HepG2 (cell line): Measurements from ENCODE around the gene HMGB4. TPM values are rescaled to one million over a fixed set of nuclear protein-coding genes. Genes with fewer than 3 reads are reported as not detected.

Experiments used
- ATAC-seq: fragments of 200-7000 bp; cut with Tn5 transposase; 3 replicates; pipeline ENCODE4 v1.9.1; 2020; ENCODE audit warnings: mild to moderate bottlenecking, moderate library complexity
- BruUV-seq: library from RNA; stranded (reverse); fragments of 400-500 nt; replicated peaks from 2 replicates; lab custom pipeline; 2021; lab: Mats Ljungman, UMichigan
- CTCF ChIA-PET: fragments of 300-600 bp; formaldehyde crosslinking; extraction: SDS; loops from one replicate; lab custom pipeline; 2021; ENCODE audit warnings: low total read pairs, inconsistent platforms, low intra/inter-chr PET ratio; lab: Yijun Ruan, JAX
- POLR2A ChIA-PET: fragments of 350-600 bp; sonication (Branson Sonifier 250); formaldehyde crosslinking; loops from one replicate; lab custom pipeline; 2020; ENCODE audit warnings: antibody characterized with exemption, inconsistent platforms; lab: Yijun Ruan, JAX
- DNase-seq: peaks from one replicate; pipeline ENCODE4 v3.0.0-alpha.2; 2015; ENCODE audit warnings: low spot score
- FAIRE-seq: peaks from 3 replicates; lab custom pipeline; 2011; peaks lifted over from hg19 to GRCh38; lab: Jason Lieb, UNC
- H2AFZ ChIP-seq: one replicate; pipeline ENCODE4 v1.6.1; 2011; ENCODE audit warnings: low read length, inconsistent platforms
- H3K27ac ChIP-seq: fragments of 300-600 bp; 3 replicates; pipeline ENCODE4 v1.8.0; 2011; ENCODE audit warnings: mixed run types, mild to moderate bottlenecking, mixed read lengths, low read length, inconsistent platforms; ENCODE audit not compliant: insufficient read depth; ENCODE audit errors: extremely low read length
- H3K27me3 ChIP-seq, 2 experiments: fragments of 200-600 bp in 1 of 2; 2 replicates in 1 of 2; 3 replicates in 1 of 2; pipeline versions ENCODE4 v1.6.0 to v1.8.0; 2011; ENCODE audit warnings: low read length in 2 of 2, mild to moderate bottlenecking in 2 of 2, moderate library complexity in 2 of 2, inconsistent platforms in 1 of 2; ENCODE audit not compliant: insufficient read depth in 2 of 2, control insufficient read depth in 1 of 2
- H3K36me3 ChIP-seq, 2 experiments: fragments of 200-600 bp in 1 of 2; replicated peaks in 1 of 2; 2 replicates in 1 of 2; 3 replicates in 1 of 2; pipeline versions ENCODE4 v1.5.1 to v1.8.0; 2011; ENCODE audit warnings: low read length in 2 of 2, inconsistent platforms in 1 of 2; ENCODE audit not compliant: insufficient read depth in 2 of 2, control insufficient read depth in 1 of 2
- H3K4me1 ChIP-seq: 2 replicates; pipeline ENCODE4 v1.5.1; 2012; ENCODE audit warnings: low read length, inconsistent platforms; ENCODE audit not compliant: insufficient read depth
- H3K4me2 ChIP-seq: 2 replicates; pipeline ENCODE4 v1.6.0; 2011; ENCODE audit warnings: low read depth, low read length, inconsistent platforms
- H3K4me3 ChIP-seq, 3 experiments: fragments of 200-600 bp in 1 of 3; sonication (generic), shearing (Covaris generic) in 1 of 3; replicated peaks in 1 of 3; 2 replicates each; pipeline ENCODE4 v1.5.1; 2011 to 2016; ENCODE audit warnings: low read length in 3 of 3, inconsistent platforms in 2 of 3, low read depth in 2 of 3, mild to moderate bottlenecking in 2 of 3, control low read depth in 1 of 3, mixed read lengths in 1 of 3; ENCODE audit not compliant: insufficient read depth in 1 of 3
- H3K79me2 ChIP-seq: one replicate; pipeline ENCODE4 v1.6.1; 2011; ENCODE audit warnings: low read length, inconsistent platforms; ENCODE audit not compliant: insufficient read depth
- H3K9ac ChIP-seq: 2 replicates; pipeline ENCODE4 v1.6.0; 2011; ENCODE audit warnings: mild to moderate bottlenecking, low read depth, low read length, inconsistent platforms; ENCODE audit not compliant: insufficient read depth
- H3K9me3 ChIP-seq: 2 replicates; pipeline ENCODE4 v1.5.1; 2012; ENCODE audit warnings: mild to moderate bottlenecking, low read length
- H4K20me1 ChIP-seq: 2 replicates; pipeline ENCODE4 v1.6.0; 2011; ENCODE audit warnings: inconsistent platforms, mild to moderate bottlenecking, low read length, moderate library complexity; ENCODE audit not compliant: insufficient read depth
- ARNT ChIP-seq: fragments of 450-650 bp; IDR thresholded peaks from 2 replicates; pipeline ENCODE4 v1.6.1; 2017
- KDM5B ChIP-seq: sonication (generic); formaldehyde crosslinking; IDR thresholded peaks from 2 replicates; pipeline ENCODE4 v1.4.0; 2020; ENCODE audit warnings: missing genetic modification reagents, mild to moderate bottlenecking, borderline replicate concordance
- MIXL1 ChIP-seq: IDR thresholded peaks from 2 replicates; pipeline ENCODE4 v1.6.1; 2016
- NR0B2 ChIP-seq: sonication (generic); formaldehyde crosslinking; IDR thresholded peaks from 2 replicates; pipeline ENCODE4 v1.4.0; 2020; ENCODE audit warnings: mild to moderate bottlenecking, missing genetic modification reagents
- TCF12 ChIP-seq, 2 experiments: fragments of 450-650 bp in 1 of 2; sonication (generic) in 1 of 2; formaldehyde crosslinking in 1 of 2; IDR thresholded peaks; 2 replicates each; pipeline versions ENCODE4 v1.6.1 to v1.8.0; 2017 to 2022; ENCODE audit warnings: antibody characterized with exemption in 1 of 2, mild to moderate bottlenecking in 1 of 2, missing genetic modification reagents in 1 of 2, moderate library complexity in 1 of 2
- TCF7L2 ChIP-seq: IDR thresholded peaks from 2 replicates; pipeline ENCODE4 v1.6.1; 2011; ENCODE audit warnings: mild to moderate bottlenecking, low read depth, low read length, moderate library complexity
- YY1 ChIP-seq: IDR thresholded peaks from 2 replicates; pipeline ENCODE4 v1.6.1; 2011; ENCODE audit warnings: low read length, low read depth, moderate library complexity, mild to moderate bottlenecking; ENCODE audit not compliant: insufficient read depth, insufficient replicate concordance
- ZNF513 ChIP-seq: sonication (generic); formaldehyde crosslinking; conservative IDR thresholded peaks from 2 replicates; pipeline ENCODE4 v1.5.0; 2020; ENCODE audit warnings: missing genetic modification reagents
- ZNF572 ChIP-seq: sonication (generic); formaldehyde crosslinking; IDR thresholded peaks from 2 replicates; pipeline ENCODE4 v1.5.1; 2020; ENCODE audit warnings: mild to moderate bottlenecking, missing genetic modification reagents
- ZNF720 ChIP-seq: sonication (generic); formaldehyde crosslinking; IDR thresholded peaks from 2 replicates; pipeline ENCODE4 v1.4.0; 2020; ENCODE audit warnings: missing genetic modification reagents
- ZNF761 ChIP-seq: sonication (generic); formaldehyde crosslinking; conservative IDR thresholded peaks from 2 replicates; pipeline ENCODE4 v1.4.0; 2020; ENCODE audit warnings: mild to moderate bottlenecking, missing genetic modification reagents
- WGBS: methylation state at CpG from one replicate; pipeline ENCODE4 v1.1.6; 2017; ENCODE audit warnings: low lambda C conversion rate; 5-methylcytosine and 5-hydroxymethylcytosine counted together
- in situ Hi-C: cut with HindIII; loops from 2 replicates; pipeline ENCODE4 v1.10.0; 2017; ENCODE audit warnings: low pct_unique_long_range_greater_than_20kb; ENCODE audit not compliant: extremely low pct_ligation_motif_present
- intact Hi-C: fragments of 100-400 bp; cut with micrococcal nuclease; formaldehyde crosslinking; loops from one replicate; pipeline ENCODE4 v1.10.0; 2022; ENCODE audit not compliant: unreplicated experiment
- polyA plus RNA-seq, 8 experiments: library from polyadenylated mRNA; depleted of rRNA in 3 of 8; stranded (reverse) in 7 of 8; unstranded in 1 of 8; fragments of >200 nt; fragmentation: Illumina TruSeq in 4 of 8; extraction: Trizol in 4 of 8; gene quantifications; 2 replicates each; pipeline versions ENCODE4 v1.2.1 to v1.2.3, GENCODE V29; 2011 to 2016; ENCODE audit warnings: low read depth in 4 of 8, missing spikeins in 1 of 8, mixed read lengths in 1 of 8; ENCODE audit not compliant: insufficient read depth in 1 of 8
- total RNA-seq, 5 experiments: library from RNA; depleted of rRNA; stranded (reverse); fragments of >200 nt; fragmentation: Illumina TruSeq; extraction: Trizol; gene quantifications; 2 replicates each; pipeline ENCODE4 v1.2.3, GENCODE V29; 2016; ENCODE audit warnings: low read depth in 1 of 5
- TF ChIP-seq, protein P1 (sequence below): sonication (generic); formaldehyde crosslinking; IDR thresholded peaks from 2 replicates; pipeline ENCODE4 v1.8.0; 2022; ENCODE audit warnings: mild to moderate bottlenecking, missing genetic modification reagents, borderline replicate concordance

Gene HMGB4
- total and polyA plus RNA-seq, 2 of the 13 experiments (the other 11 are each of a cell fraction or from before 2014, with no cell fraction given) = not detected

- peaks cover 0 to 13% of the 10 kb centered on the region in 2 experiments; a peak in 1 of 5 replicates for H3K27me3 ChIP-seq
- ChIA-PET CTCF (no interaction called here), POLR2A (no interaction called here)
- no peak for FAIRE-seq
- no peaks in the 10 kb centered on the region for H3K9me3 ChIP-seq
- TF ChIP-seq TCF12 (IDR thresholded peaks at IDR 0.05) (no peak), TCF12 (CRISPR knock-in tag; IDR thresholded peaks at IDR 0.05) (no peak), MIXL1 (CRISPR knock-in tag) (no peak), ZNF720 (CRISPR knock-in tag) (no peak), ZNF572 (CRISPR knock-in tag) (no peak), YY1 (no peak), ARNT (no peak), NR0B2 (CRISPR knock-in tag) (no peak), ZNF761 (no peak)
- no peak overlapping the region for H3K4me3 ChIP-seq
- no peaks in the 10 kb centered on the region for H3K4me1 ChIP-seq
- no peak overlapping the region for H3K27ac ChIP-seq
- ATAC-seq = no peak
- intact Hi-C loops = no loop called here
- in situ Hi-C loops = no loop called here
- BruUV-seq = no TSS peak
- 18% methylated on average over 6 of the region's 6 CpGs for WGBS
- no peaks in the 10 kb centered on the region for H4K20me1 ChIP-seq
- H3K4me2 ChIP-seq = no peak overlapping the region
- no peak for DNase-seq
- H3K79me2 ChIP-seq = no peaks in the 10 kb centered on the region
- no peak overlapping the region for H2AFZ ChIP-seq
- H3K36me3 ChIP-seq = no peaks in the 10 kb centered on the region
- H3K9ac ChIP-seq = no peak overlapping the region
Observed at GRCh38 chr1:33866281-33866680, 2.4 kb downstream of the HMGB4 start.

- ChIA-PET CTCF (no interaction called here), POLR2A (no interaction called here)
- Histone ChIP-seq H3K4me2 (no peak overlapping the region), H3K9ac (no peak overlapping the region), H3K9me3 (no peaks in the 10 kb centered on the region), H3K4me3 (no peak overlapping the region), H4K20me1 (no peaks in the 10 kb centered on the region), H2AFZ (no peak overlapping the region)
- in situ Hi-C loops = no loop called here
- BruUV-seq = no TSS peak
- no peak for ATAC-seq
- 0% methylated on average over 1 of the region's 1 CpG for WGBS
- no peak for FAIRE-seq
- TF ChIP-seq KDM5B (no peak), ZNF513 (CRISPR knock-in tag) (no peak), TCF7L2 (no peak)
- TF ChIP-seq, protein P1, sequence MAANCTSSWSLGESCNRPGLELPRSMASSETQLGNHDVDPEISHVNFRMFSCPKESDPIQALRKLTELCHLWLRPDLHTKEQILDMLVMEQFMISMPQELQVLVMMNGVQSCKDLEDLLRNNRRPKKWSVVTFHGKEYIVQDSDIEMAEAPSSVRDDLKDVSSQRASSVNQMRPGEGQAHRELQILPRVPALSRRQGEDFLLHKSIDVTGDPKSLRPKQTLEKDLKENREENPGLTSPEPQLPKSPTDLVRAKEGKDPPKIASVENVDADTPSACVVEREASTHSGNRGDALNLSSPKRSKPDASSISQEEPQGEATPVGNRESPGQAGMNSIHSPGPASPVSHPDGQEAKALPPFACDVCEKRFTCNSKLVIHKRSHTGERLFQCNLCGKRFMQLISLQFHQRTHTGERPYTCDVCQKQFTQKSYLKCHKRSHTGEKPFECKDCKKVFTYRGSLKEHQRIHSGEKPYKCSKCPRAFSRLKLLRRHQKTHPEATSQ (CRISPR knock-in tag) = no peak
- TF ChIP-seq, all 625 proteins: peak for 0
- intact Hi-C loops = no loop called here
- no peak for DNase-seq
- no peaks in the 10 kb centered on the region for H3K79me2 ChIP-seq
- peaks cover 0 to 13% of the 10 kb centered on the region in 2 experiments; a peak in 1 of 5 replicates for H3K27me3 ChIP-seq
- no peak overlapping the region for H3K27ac ChIP-seq
- H3K4me1 ChIP-seq = no peaks in the 10 kb centered on the region
- no peaks in the 10 kb centered on the region for H3K36me3 ChIP-seq
Observed at GRCh38 chr1:33867684-33868083, 3.8 kb downstream of the HMGB4 start.
